SK-N-MC (cell line): ENCODE data around the gene TBC1D19.

Source experiments
- FOXP2 ChIP-seq: optimal IDR thresholded peaks from 2 replicates; pipeline ENCODE3; 2011; ENCODE audit warnings: mild to moderate bottlenecking, moderate library complexity; ENCODE audit not compliant: insufficient read depth; ENCODE audit errors: extremely low read length, control extremely low read depth
- POLR2AphosphoS5 ChIP-seq: IDR thresholded peaks from 2 replicates; pipeline ENCODE4 v1.6.1; 2012; ENCODE audit warnings: mild to moderate bottlenecking, low read depth, low read length, borderline replicate concordance

DNA sequence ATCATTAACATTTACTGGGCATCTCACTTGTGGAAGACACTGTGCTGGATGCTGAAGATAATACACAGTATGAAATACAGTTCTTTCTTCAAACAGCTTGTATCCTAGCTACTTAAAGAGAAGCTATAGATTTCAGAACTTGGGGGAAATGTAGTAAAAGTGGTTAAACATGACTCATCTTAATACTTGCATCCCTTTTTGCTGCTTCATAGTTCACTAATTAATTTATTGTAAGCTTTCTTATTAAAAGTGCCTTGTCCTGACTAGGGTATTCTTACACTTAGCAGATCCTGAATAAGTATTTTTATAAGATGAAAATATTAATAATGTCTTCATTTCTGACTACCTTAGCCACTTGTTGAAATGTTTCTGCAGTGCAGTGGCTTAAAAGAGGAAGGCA lies 144.0 kb downstream of the TBC1D19 start:
- no peak for TF ChIP-seq POLR2AphosphoS5
- TF ChIP-seq FOXP2, result no peak
